ENCODE results near the gene OTUB2. TPM values are rescaled to one million over a fixed set of nuclear protein-coding genes. Genes with fewer than 3 reads are reported as not detected.
A peak's percentile ranks its signal among the peaks of the same experiment; 100 is the strongest.
"Not testable (repeated sequence)": the region's sequence is repeated elsewhere in the genome, so short reads cannot be mapped to it uniquely, and the experiment has no call there.

OTUB2 gene
- total RNA-seq, 6 donors from 2014 or later = 0.22 to 1.8 (median 1.1) TPM

DNA sequence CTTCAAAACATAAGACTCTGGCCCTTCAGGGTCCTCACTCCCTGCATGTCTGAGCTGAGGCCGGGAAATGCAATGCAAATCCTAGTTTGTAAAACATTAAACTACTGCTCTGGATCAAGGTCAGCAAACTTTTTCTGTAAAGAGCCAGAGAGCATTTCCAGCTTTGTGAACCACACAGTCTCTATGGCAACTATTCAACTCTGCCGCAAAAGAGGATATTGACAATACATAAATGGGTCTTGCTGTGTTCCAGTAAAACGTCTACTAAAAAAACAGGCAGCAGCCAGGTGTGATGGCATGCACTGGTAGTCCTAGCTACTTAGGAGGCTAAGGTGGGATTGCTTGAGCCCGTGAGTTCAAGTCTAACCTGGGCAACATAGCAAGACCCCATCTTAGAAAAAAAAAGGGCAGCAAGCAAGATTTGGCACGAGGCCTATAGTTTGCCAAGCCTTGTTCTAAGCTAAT is 32.6 kb downstream of the OTUB2 start:
- Histone ChIP-seq H3K9me3 (no peaks in the 10 kb centered on the region), H3K27me3 (no peaks in the 10 kb centered on the region), H3K27ac (no peak overlapping the region), H3K4me1 (peaks cover 5 to 14% (median 8%) of the 10 kb centered on the region in 4 donors), H3K4me3 (no peak overlapping the region), H3K36me3 (peaks cover 45 to 94% (median 80%) of the 10 kb centered on the region in 4 donors)
- no peak for DNase-seq
- WGBS, 2 donors = 76 to 78% methylated on average over 5 of the region's 5 CpGs
- no peak for TF ChIP-seq EP300 (IDR thresholded peaks at IDR 0.05)
- TF ChIP-seq, protein P1, sequence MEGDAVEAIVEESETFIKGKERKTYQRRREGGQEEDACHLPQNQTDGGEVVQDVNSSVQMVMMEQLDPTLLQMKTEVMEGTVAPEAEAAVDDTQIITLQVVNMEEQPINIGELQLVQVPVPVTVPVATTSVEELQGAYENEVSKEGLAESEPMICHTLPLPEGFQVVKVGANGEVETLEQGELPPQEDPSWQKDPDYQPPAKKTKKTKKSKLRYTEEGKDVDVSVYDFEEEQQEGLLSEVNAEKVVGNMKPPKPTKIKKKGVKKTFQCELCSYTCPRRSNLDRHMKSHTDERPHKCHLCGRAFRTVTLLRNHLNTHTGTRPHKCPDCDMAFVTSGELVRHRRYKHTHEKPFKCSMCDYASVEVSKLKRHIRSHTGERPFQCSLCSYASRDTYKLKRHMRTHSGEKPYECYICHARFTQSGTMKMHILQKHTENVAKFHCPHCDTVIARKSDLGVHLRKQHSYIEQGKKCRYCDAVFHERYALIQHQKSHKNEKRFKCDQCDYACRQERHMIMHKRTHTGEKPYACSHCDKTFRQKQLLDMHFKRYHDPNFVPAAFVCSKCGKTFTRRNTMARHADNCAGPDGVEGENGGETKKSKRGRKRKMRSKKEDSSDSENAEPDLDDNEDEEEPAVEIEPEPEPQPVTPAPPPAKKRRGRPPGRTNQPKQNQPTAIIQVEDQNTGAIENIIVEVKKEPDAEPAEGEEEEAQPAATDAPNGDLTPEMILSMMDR (IDR thresholded peaks at IDR 0.05) = no peak
- TF ChIP-seq POLR2A (IDR thresholded peaks at IDR 0.05) = no peak
- TF ChIP-seq POLR2AphosphoS5 (IDR thresholded peaks at IDR 0.05) = no peak
- ATAC-seq (ENCODE audit: low FRiP score in 2 of 2) = no peak

DNA sequence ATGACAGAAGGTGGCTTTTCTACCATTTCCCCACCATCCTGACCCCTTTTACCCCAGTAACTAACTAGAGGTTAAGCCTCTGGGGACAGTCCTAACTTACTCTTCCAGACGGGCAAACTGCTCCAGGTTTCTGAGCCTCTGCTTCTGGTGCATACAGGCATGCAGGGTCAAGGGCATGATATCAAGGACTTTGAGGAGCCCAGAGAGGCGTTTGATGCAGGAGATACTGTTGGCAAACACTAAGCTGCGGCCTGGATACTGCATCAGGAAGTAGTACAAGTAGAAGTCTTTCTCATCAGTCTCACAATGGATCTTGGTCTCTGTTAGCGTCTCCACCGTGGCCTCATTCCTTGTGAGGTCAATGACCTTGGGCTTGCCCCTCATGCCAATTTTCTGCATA is 33.9 kb downstream of the OTUB2 start:
- Histone ChIP-seq H3K4me3 (no peak overlapping the region), H3K27ac (no peak overlapping the region), H3K27me3 (no peaks in the 10 kb centered on the region), H3K9me3 (no peaks in the 10 kb centered on the region), H3K4me1 (peaks cover 5 to 17% (median 8%) of the 10 kb centered on the region in 4 donors), H3K36me3 (peaks cover 40 to 84% (median 67%) of the 10 kb centered on the region in 4 donors)
- TF ChIP-seq, protein P1 (IDR thresholded peaks at IDR 0.05) = no peak
- TF ChIP-seq EP300 (IDR thresholded peaks at IDR 0.05) = no peak
- ATAC-seq (ENCODE audit: low FRiP score in 2 of 2) = no peak
- WGBS, 2 donors = 72 to 81% methylated on average over 5 of the region's 5 CpGs
- no peak for DNase-seq

DNA sequence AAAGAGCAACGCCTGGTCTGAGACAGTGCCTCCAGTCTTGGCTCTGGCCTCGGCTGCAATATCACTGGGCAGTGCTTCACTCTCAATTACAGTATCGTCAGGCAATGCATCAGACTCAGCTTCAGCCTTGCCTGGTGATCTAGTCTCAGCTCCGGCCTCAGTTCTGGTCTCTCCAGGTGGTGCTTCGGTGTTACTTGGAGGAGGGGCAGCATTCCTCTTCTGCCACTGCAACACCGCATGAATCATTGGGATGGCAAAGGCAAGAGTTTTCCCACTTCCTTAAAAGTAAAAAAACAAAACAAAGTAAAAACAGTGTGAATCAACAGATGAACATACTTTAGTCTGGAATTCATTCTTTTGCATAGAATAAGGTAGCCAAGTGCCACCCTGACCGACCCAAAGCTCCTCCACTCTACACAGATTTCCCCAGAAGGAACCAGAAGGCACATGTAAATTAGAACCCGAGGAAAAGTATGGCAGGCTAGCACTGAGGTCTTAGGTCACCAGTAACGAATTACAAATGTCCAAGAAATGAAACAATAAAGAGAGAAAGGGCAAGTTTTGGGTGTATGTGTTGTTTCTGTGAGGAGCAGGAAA is 36.3 kb downstream of the OTUB2 start:
- H3K27ac ChIP-seq = no peak overlapping the region
- ATAC-seq (ENCODE audit: low FRiP score in 2 of 2) (no peak), DNase-seq (no peak)
- no peaks in the 10 kb centered on the region for H3K9me3 ChIP-seq
- WGBS, 2 donors = 75 to 81% methylated on average over 7 to 9 of the region's 9 CpGs
- H3K36me3 ChIP-seq = peaks cover 25 to 60% (median 44%) of the 10 kb centered on the region in 4 donors
- no peak overlapping the region for H3K4me3 ChIP-seq
- peaks cover 19 to 36% (median 28%) of the 10 kb centered on the region in 4 donors for H3K4me1 ChIP-seq
- H3K27me3 ChIP-seq = no peaks in the 10 kb centered on the region
- no peak for TF ChIP-seq EP300 (IDR thresholded peaks at IDR 0.05)
- no peak for TF ChIP-seq POLR2AphosphoS5 (IDR thresholded peaks at IDR 0.05)
- TF ChIP-seq, protein P1 (IDR thresholded peaks at IDR 0.05) = no peak
- no peak for TF ChIP-seq POLR2A (IDR thresholded peaks at IDR 0.05)

DNA sequence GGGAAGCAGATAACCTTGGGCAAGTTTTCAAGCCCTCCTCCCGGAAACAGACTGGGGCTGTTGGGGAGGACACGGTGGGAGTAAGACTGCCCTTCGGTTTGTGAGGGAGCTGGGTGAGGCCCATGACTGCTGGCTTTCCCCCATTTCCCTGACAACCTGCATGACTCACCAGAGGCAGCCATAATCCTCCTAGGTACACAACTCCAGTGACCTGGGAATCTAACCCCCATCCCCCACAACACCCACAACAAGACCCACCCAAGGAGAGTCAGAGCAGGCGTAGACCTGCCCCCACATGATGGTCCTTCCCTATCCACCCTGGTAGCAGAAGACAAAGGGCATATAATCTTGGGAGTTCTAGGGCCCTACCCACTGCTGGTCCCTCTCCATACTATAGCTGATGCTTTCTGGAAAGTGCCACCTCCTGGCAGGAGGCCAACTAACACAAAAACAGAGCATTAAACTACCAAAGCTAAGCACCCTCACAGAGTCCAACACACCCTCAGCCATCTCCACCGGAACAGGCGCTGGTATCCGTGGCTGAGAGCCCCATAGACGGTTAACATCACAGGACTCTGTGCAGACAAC is 40.0 kb downstream of the OTUB2 start:
- 73 to 81% methylated on average over 8 of the region's 8 CpGs for WGBS, 2 donors
- no peak for ATAC-seq (ENCODE audit: low FRiP score in 2 of 2)
- Histone ChIP-seq H3K36me3 (peaks cover 5 to 24% (median 11%) of the 10 kb centered on the region in 4 donors), H3K9me3 (no peaks in the 10 kb centered on the region), H3K4me3 (no peak overlapping the region), H3K27me3 (no peaks in the 10 kb centered on the region), H3K4me1 (peaks cover 19 to 30% (median 24%) of the 10 kb centered on the region in 4 donors), H3K27ac (no peak overlapping the region)
- no peak for TF ChIP-seq EP300 (IDR thresholded peaks at IDR 0.05)
- no peak for TF ChIP-seq POLR2A (IDR thresholded peaks at IDR 0.05)
- TF ChIP-seq POLR2AphosphoS5 (IDR thresholded peaks at IDR 0.05) = no peak
- TF ChIP-seq, protein P1 (IDR thresholded peaks at IDR 0.05) = no peak
- peak in 1 of 2 donors; percentile 32 for DNase-seq

DNA sequence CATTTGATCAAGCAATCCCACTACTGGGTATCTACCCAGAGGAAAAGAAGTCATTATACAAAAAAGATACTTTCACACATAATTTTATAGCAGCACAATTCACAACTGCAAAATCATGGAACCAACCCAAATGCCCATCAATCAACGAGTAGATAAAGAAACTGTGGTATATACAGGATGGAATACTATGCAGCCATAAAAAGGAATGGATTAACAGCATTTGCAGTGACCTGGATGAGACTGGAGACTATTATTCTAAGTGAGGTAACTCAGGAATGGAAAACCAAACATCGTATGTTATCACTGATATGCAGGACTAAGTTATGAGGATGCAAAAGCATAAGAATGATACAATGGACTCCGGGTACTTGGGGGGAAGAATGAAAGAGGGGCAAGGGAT is 45.9 kb downstream of the OTUB2 start:
- 94 to 97% methylated on average over 3 of the region's 3 CpGs for WGBS, 2 donors
- not testable (repeated sequence) for H3K4me3 ChIP-seq; H3K27me3 ChIP-seq; ATAC-seq (ENCODE audit: low FRiP score in 2 of 2); H3K27ac ChIP-seq; DNase-seq; H3K36me3 ChIP-seq; H3K9me3 ChIP-seq
- peaks cover 4 to 19% (median 11%) of the 10 kb centered on the region in 4 donors for H3K4me1 ChIP-seq
